HEK293 (cell line): ENCODE results near the gene RBPJL.

Experiments
- CTCF ChIA-PET: fragments of 350-600 bp; formaldehyde crosslinking; extraction: SDS; loops from one replicate; lab custom pipeline; 2021; ENCODE audit warnings: antibody characterized with exemption; lab: Yijun Ruan, JAX
- POLR2A ChIA-PET: fragments of 300-600 bp; formaldehyde crosslinking; extraction: SDS; loops from one replicate; lab custom pipeline; 2020; ENCODE audit warnings: antibody characterized with exemption, inconsistent platforms; lab: Yijun Ruan, JAX
- H3K27ac ChIP-seq: fragments of 200-500 bp; sonication (Bioruptor generic); 2 replicates; pipeline ENCODE4 v1.5.1; 2014; ENCODE audit warnings: low read depth, low read length, control low read depth, inconsistent platforms; ENCODE audit errors: extremely low read depth
- H3K36me3 ChIP-seq, 2 experiments: fragments of 200-500 bp in 1 of 2; sonication (Bioruptor generic) in 1 of 2; 1 replicate in 1 of 2; 2 replicates in 1 of 2; pipeline ENCODE4 v1.5.1; 2014 to 2017; ENCODE audit warnings: inconsistent platforms in 2 of 2, low read length in 2 of 2; ENCODE audit not compliant: control insufficient read depth in 2 of 2, insufficient read depth in 1 of 2
- H3K4me1 ChIP-seq: fragments of 200-500 bp; sonication (Bioruptor generic); 2 replicates; pipeline ENCODE4 v1.5.1; 2014; ENCODE audit warnings: mild to moderate bottlenecking, low read length, inconsistent platforms; ENCODE audit not compliant: control insufficient read depth, insufficient read depth
- H3K4me3 ChIP-seq: 2 replicates; pipeline ENCODE4 v1.5.1; 2011; ENCODE audit warnings: low read depth, mild to moderate bottlenecking, control low read depth, low read length, moderate library complexity
- H3K9me3 ChIP-seq: fragments of 200-500 bp; sonication (Bioruptor generic); 2 replicates; pipeline ENCODE4 v1.5.1; 2014; ENCODE audit warnings: low read depth, low read length, inconsistent platforms; ENCODE audit not compliant: control insufficient read depth, insufficient read depth
- HIC1 ChIP-seq: fragments of 450-650 bp; formaldehyde crosslinking; IDR thresholded peaks from 2 replicates; pipeline ENCODE4 v1.5.1; 2016; ENCODE audit warnings: missing biosample characterization, missing genetic modification characterization
- HOXC10 ChIP-seq: sonication (generic); formaldehyde crosslinking; IDR thresholded peaks from 2 replicates; pipeline ENCODE4 v1.8.1; 2023; ENCODE audit warnings: mild to moderate bottlenecking, missing genetic modification reagents
- MYNN ChIP-seq: fragments of 450-650 bp; formaldehyde crosslinking; IDR thresholded peaks from 2 replicates; pipeline ENCODE4 v1.5.1; 2016; ENCODE audit warnings: missing biosample characterization, missing genetic modification characterization, borderline replicate concordance
- SALL2 ChIP-seq: fragments of 450-650 bp; formaldehyde crosslinking; IDR thresholded peaks from 2 replicates; pipeline ENCODE4 v1.5.0; 2017; ENCODE audit warnings: missing biosample characterization, mild to moderate bottlenecking, missing genetic modification characterization, borderline replicate concordance
- SCRT2 ChIP-seq: fragments of 450-650 bp; formaldehyde crosslinking; IDR thresholded peaks from 2 replicates; pipeline ENCODE4 v1.5.1; 2016; ENCODE audit warnings: missing biosample characterization, missing genetic modification characterization
- SP2 ChIP-seq: fragments of 450-650 bp; formaldehyde crosslinking; IDR thresholded peaks from 2 replicates; pipeline ENCODE4 v1.5.1; 2016; ENCODE audit warnings: missing biosample characterization, missing genetic modification characterization
- SP3 ChIP-seq: fragments of 450-650 bp; formaldehyde crosslinking; IDR thresholded peaks from 2 replicates; pipeline ENCODE4 v1.5.1; 2016; ENCODE audit warnings: missing biosample characterization, missing genetic modification characterization
- TCF7L2 ChIP-seq: IDR thresholded peaks from 2 replicates; pipeline ENCODE4 v1.6.1; 2011; ENCODE audit warnings: low read depth, mild to moderate bottlenecking, inconsistent platforms, low read length, moderate library complexity, borderline replicate concordance
- WT1 ChIP-seq: fragments of 450-650 bp; formaldehyde crosslinking; IDR thresholded peaks from 2 replicates; pipeline ENCODE4 v1.5.1; 2016; ENCODE audit warnings: missing biosample characterization, missing genetic modification characterization
- ZBTB20 ChIP-seq: fragments of 450-650 bp; formaldehyde crosslinking; IDR thresholded peaks from 2 replicates; pipeline ENCODE4 v1.5.1; 2016; ENCODE audit warnings: missing biosample characterization, missing genetic modification characterization
- ZBTB49 ChIP-seq: fragments of 450-650 bp; formaldehyde crosslinking; IDR thresholded peaks from 2 replicates; pipeline ENCODE4 v1.5.1; 2016; ENCODE audit warnings: missing biosample characterization, missing genetic modification characterization, low read depth
- ZFP3 ChIP-seq: fragments of 450-650 bp; formaldehyde crosslinking; IDR thresholded peaks from 2 replicates; pipeline ENCODE4 v1.5.1; 2016; ENCODE audit warnings: low read depth, missing biosample characterization, missing genetic modification characterization
- ZNF138 ChIP-seq: fragments of 450-650 bp; formaldehyde crosslinking; IDR thresholded peaks from 2 replicates; pipeline ENCODE4 v1.5.1; 2016; ENCODE audit warnings: missing biosample characterization, missing genetic modification characterization, borderline replicate concordance
- ZNF211 ChIP-seq: fragments of 450-650 bp; formaldehyde crosslinking; IDR thresholded peaks from 2 replicates; pipeline ENCODE4 v1.5.1; 2016; ENCODE audit warnings: low read depth, missing biosample characterization, missing genetic modification characterization
- ZNF223 ChIP-seq: fragments of 450-650 bp; formaldehyde crosslinking; IDR thresholded peaks from 2 replicates; pipeline ENCODE4 v1.5.1; 2016; ENCODE audit warnings: missing biosample characterization, missing genetic modification characterization
- ZNF24 ChIP-seq: fragments of 450-650 bp; formaldehyde crosslinking; IDR thresholded peaks from 2 replicates; pipeline ENCODE4 v1.5.1; 2016; ENCODE audit warnings: missing biosample characterization, missing genetic modification characterization
- ZNF350 ChIP-seq: fragments of 450-650 bp; formaldehyde crosslinking; IDR thresholded peaks from 2 replicates; pipeline ENCODE4 v1.5.0; 2017; ENCODE audit warnings: missing biosample characterization, mild to moderate bottlenecking, missing genetic modification characterization
- ZNF433 ChIP-seq: fragments of 450-650 bp; formaldehyde crosslinking; IDR thresholded peaks from 2 replicates; pipeline ENCODE4 v1.5.1; 2016; ENCODE audit warnings: missing biosample characterization, missing genetic modification characterization, low read depth
- ZNF626 ChIP-seq: fragments of 450-650 bp; sonication (Bioruptor Pico); formaldehyde crosslinking; IDR thresholded peaks from 2 replicates; pipeline ENCODE4 v1.5.1; 2018; ENCODE audit warnings: missing biosample characterization, missing genetic modification characterization, inconsistent platforms
- ZNF658 ChIP-seq: fragments of 450-650 bp; formaldehyde crosslinking; IDR thresholded peaks from 2 replicates; pipeline ENCODE4; 2016; ENCODE audit warnings: missing biosample characterization, missing genetic modification characterization
- ZNF837 ChIP-seq: fragments of 450-650 bp; formaldehyde crosslinking; IDR thresholded peaks from 2 replicates; pipeline ENCODE4 v1.5.1; 2016; ENCODE audit warnings: missing biosample characterization, missing genetic modification characterization
- TF ChIP-seq, protein P1 (sequence below): fragments of 450-650 bp; formaldehyde crosslinking; IDR thresholded peaks from 2 replicates; pipeline ENCODE4 v1.5.1; 2016; ENCODE audit warnings: missing biosample characterization, missing genetic modification characterization

The RBPJL gene

DNA sequence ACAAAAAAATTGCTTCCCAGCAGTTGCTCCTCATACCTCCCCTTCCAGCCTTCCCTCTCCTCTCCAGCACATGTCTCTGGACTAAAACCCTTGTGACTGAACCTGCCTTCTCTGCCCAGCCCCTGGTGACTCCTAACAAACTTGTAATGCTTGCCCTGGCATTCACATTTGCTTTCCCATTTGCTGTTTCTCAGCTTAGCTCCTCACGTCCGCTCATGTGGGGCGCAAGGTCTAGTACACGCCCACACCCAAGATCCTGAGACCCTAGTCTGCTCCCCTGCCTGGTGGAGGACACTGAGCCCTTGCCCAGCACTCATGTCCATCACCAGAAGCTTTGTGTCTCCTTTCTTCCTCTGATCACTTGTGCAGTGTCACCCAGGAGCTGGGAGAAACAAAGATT, 18.3 kb upstream of the RBPJL start:
- Histone ChIP-seq H3K27ac (no peak overlapping the region), H3K4me3 (no peak overlapping the region), H3K4me1 (no peaks in the 10 kb centered on the region), H3K9me3 (no peaks in the 10 kb centered on the region), H3K36me3 (no peaks in the 10 kb centered on the region)
- CTCF ChIA-PET, result interaction anchor here (1.6 to 4.2 kb wide), 2 partner anchors 149 to 244 kb away, joined by 6 to 17 read pairs; no protein-coding TSS in a partner anchor
- POLR2A ChIA-PET, result no interaction called here
- TF ChIP-seq SALL2 (tag by site-specific recombination), result no peak
- no peak for TF ChIP-seq ZNF626 (tag by site-specific recombination)
- TF ChIP-seq ZNF658 (tag by site-specific recombination), result no peak
- TF ChIP-seq SCRT2, result no peak

DNA sequence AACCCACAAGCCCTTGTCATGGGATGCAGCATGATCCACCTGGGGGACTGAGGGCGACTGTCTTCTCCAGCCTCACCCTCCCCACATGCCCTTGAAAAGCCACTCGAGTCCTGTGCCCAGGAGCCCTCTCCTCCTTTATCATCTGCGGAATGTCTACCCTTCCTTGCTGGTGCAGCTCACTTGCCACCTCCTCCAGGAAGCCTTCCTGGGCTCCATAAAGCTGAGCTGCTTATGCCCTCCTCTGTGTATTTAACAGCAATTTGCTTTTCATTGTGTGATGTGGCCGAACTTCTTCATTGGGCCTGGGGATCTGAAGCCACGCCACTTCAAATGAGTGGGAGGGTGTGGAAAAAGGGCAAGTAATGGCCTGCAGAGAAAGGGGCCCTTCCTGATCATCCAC, 17.8 kb upstream of the RBPJL start:
- H3K4me1 ChIP-seq, result no peaks in the 10 kb centered on the region
- no peak overlapping the region for H3K4me3 ChIP-seq
- no peak overlapping the region for H3K27ac ChIP-seq
- ChIA-PET POLR2A (no interaction called here), CTCF (interaction anchor here (1.6 to 4.2 kb wide), 3 partner anchors 16 to 245 kb away, joined by 6 to 17 read pairs (median 12); no protein-coding TSS in a partner anchor)
- H3K36me3 ChIP-seq, result no peaks in the 10 kb centered on the region
- no peaks in the 10 kb centered on the region for H3K9me3 ChIP-seq
- no peak for TF ChIP-seq ZNF350 (tag by site-specific recombination)
- no peak for TF ChIP-seq ZNF837 (tag by site-specific recombination)
- no peak for TF ChIP-seq ZFP3 (tag by site-specific recombination)
- TF ChIP-seq ZNF24 (tag by site-specific recombination), result no peak
- TF ChIP-seq HOXC10, result no peak
- no peak for TF ChIP-seq SP3 (tag by site-specific recombination)
- TF ChIP-seq ZNF433, result no peak
- no peak for TF ChIP-seq ZNF223
- TF ChIP-seq, protein P1, sequence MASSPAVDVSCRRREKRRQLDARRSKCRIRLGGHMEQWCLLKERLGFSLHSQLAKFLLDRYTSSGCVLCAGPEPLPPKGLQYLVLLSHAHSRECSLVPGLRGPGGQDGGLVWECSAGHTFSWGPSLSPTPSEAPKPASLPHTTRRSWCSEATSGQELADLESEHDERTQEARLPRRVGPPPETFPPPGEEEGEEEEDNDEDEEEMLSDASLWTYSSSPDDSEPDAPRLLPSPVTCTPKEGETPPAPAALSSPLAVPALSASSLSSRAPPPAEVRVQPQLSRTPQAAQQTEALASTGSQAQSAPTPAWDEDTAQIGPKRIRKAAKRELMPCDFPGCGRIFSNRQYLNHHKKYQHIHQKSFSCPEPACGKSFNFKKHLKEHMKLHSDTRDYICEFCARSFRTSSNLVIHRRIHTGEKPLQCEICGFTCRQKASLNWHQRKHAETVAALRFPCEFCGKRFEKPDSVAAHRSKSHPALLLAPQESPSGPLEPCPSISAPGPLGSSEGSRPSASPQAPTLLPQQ (tag by site-specific recombination), result no peak
- no peak for TF ChIP-seq MYNN (tag by site-specific recombination)
- TF ChIP-seq HIC1, result no peak
- no peak for TF ChIP-seq ZBTB49
- TF ChIP-seq ZNF211 (tag by site-specific recombination), result no peak
- TF ChIP-seq ZBTB20 (tag by site-specific recombination), result no peak
- no peak for TF ChIP-seq ZNF138 (tag by site-specific recombination)
- no peak for TF ChIP-seq SP2 (tag by site-specific recombination)
- no peak for TF ChIP-seq TCF7L2
- no peak for TF ChIP-seq WT1 (tag by site-specific recombination)
- TF ChIP-seq, all 188 proteins: peak for 0
